Endothelial cell (in vitro differentiated cells): ENCODE measurements around the gene TTC16. TPM values are rescaled to one million over a fixed set of nuclear protein-coding genes. Genes with fewer than 3 reads are reported as not detected.

ENCODE experiments used
- DNase-seq: peaks from one replicate; pipeline ENCODE4 v3.0.0; 2021; ENCODE audit warnings: low spot score
- H3K27ac Mint-ChIP-seq: one replicate; pipeline ENCODE4 v1.8.0; 2021; ENCODE audit warnings: mixed read lengths, inconsistent platforms; ENCODE audit not compliant: unreplicated experiment
- H3K27me3 Mint-ChIP-seq: one replicate; pipeline ENCODE4 v1.8.0; 2021; ENCODE audit warnings: mild to moderate bottlenecking, moderate library complexity, mixed read lengths, inconsistent platforms; ENCODE audit not compliant: unreplicated experiment
- H3K36me3 Mint-ChIP-seq: one replicate; pipeline ENCODE4 v1.8.0; 2021; ENCODE audit warnings: mild to moderate bottlenecking, low read depth, mixed read lengths, inconsistent platforms; ENCODE audit not compliant: unreplicated experiment
- H3K4me1 Mint-ChIP-seq: one replicate; pipeline ENCODE4 v1.8.0; 2021; ENCODE audit warnings: mild to moderate bottlenecking, mixed read lengths, inconsistent platforms; ENCODE audit not compliant: unreplicated experiment
- H3K4me3 Mint-ChIP-seq: one replicate; pipeline ENCODE4 v1.8.0; 2021; ENCODE audit warnings: mild to moderate bottlenecking, mixed read lengths, inconsistent platforms; ENCODE audit not compliant: unreplicated experiment
- H3K9me3 Mint-ChIP-seq: one replicate; pipeline ENCODE4 v1.8.0; 2021; ENCODE audit warnings: mixed read lengths, inconsistent platforms; ENCODE audit not compliant: unreplicated experiment
- CTCF ChIP-seq: fragments of 200-600 bp; sonication (generic); IDR thresholded peaks from one replicate; pipeline ENCODE4 v1.5.0; 2021; ENCODE audit warnings: antibody characterized with exemption; ENCODE audit not compliant: unreplicated experiment
- total RNA-seq: library from RNA; stranded (reverse); fragmentation: NEBNext Ultra II Directional; extraction: Animal tissue kit (Norgen Biotek cat#: 25700); gene quantifications from one replicate; pipeline ENCODE4 v1.2.1, GENCODE V29; 2021; ENCODE audit not compliant: unreplicated experiment

TTC16 gene
- total RNA-seq, 1 donor from 2014 or later = 0.08 TPM

GRCh38 chr9:127703289-127703946, 12.5 kb upstream of the TTC16 start:
- Mint-ChIP-seq H3K9me3 (no peaks in the 10 kb centered on the region), H3K27me3 (peaks cover 9% of the 10 kb centered on the region), H3K27ac (no peak overlapping the region), H3K36me3 (peaks cover 3% of the 10 kb centered on the region), H3K4me3 (peak overlapping the region; percentile 35), H3K4me1 (peaks cover 19% of the 10 kb centered on the region)
- no peak for TF ChIP-seq CTCF
- no peak for DNase-seq

- Mint-ChIP-seq H3K9me3 (no peaks in the 10 kb centered on the region), H3K27ac (peak overlapping the region; percentile 74)
- DNase-seq = no peak
Measured at GRCh38 chr9:127705577-127706379, 10.1 kb upstream of the TTC16 start.

GRCh38 chr9:127706836-127707241, 9.0 kb upstream of the TTC16 start, which contains the start of gene CFAP157:
Gene CFAP157, plus strand, starts transcription at chr9:127706988. Its CDS starts 44 bp downstream, at chr9:127707032.
- H3K27ac Mint-ChIP-seq = peak within 1 kb of the TSS; percentile 94
- peak; percentile 64 for DNase-seq
- no peak within 1 kb of the TSS for H3K4me3 Mint-ChIP-seq
- no peaks in the 10 kb centered on the region for H3K9me3 Mint-ChIP-seq
- H3K36me3 Mint-ChIP-seq = no peaks in the 10 kb centered on the region
- peaks cover 18% of the 10 kb centered on the region for H3K27me3 Mint-ChIP-seq
- TF ChIP-seq CTCF = no peak
- peaks cover 19% of the 10 kb centered on the region for H3K4me1 Mint-ChIP-seq

More at GRCh38 chr9:127705577-127706379, 10.1 kb upstream of the TTC16 start:
- H3K27me3 Mint-ChIP-seq = peaks cover 18% of the 10 kb centered on the region
- H3K4me3 Mint-ChIP-seq = no peak overlapping the region
- H3K36me3 Mint-ChIP-seq = no peaks in the 10 kb centered on the region
- peaks cover 19% of the 10 kb centered on the region for H3K4me1 Mint-ChIP-seq
- no peak for TF ChIP-seq CTCF

GRCh38 chr9:127707766-127708165, 8.1 kb upstream of the TTC16 start:
- DNase-seq = no peak

More at GRCh38 chr9:127707766-127708165, 8.1 kb upstream of the TTC16 start:
- no peaks in the 10 kb centered on the region for H3K36me3 Mint-ChIP-seq
- peaks cover 16% of the 10 kb centered on the region for H3K27me3 Mint-ChIP-seq
- no peaks in the 10 kb centered on the region for H3K9me3 Mint-ChIP-seq
- H3K27ac Mint-ChIP-seq = peak overlapping the region; percentile 72
- H3K4me3 Mint-ChIP-seq = no peak overlapping the region
- no peak for TF ChIP-seq CTCF
- peaks cover 19% of the 10 kb centered on the region for H3K4me1 Mint-ChIP-seq
